Measurements from ENCODE around the gene GANC.

- TF ChIP-seq CTCF (IDR thresholded peaks at IDR 0.05) (no peak), POLR2A (IDR thresholded peaks at IDR 0.05) (no peak)
Observed at GRCh38 chr15:42403389-42403788, 130.4 kb downstream of the GANC start.
